ENCODE measurements around the gene KLHL17.

KLHL17 gene

DNA sequence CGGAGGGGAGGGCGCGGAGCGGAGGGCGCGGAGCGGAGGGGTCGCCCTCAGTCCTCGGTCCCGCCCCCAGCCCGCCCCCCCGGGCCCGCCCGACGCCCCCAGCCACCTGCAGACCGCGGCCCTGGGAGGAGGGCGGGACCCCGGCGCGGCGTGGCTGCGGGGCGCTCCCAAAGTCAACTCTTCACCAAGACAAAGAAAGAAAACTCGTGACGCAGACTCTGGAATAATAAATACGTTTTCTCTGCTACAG is 38.3 kb downstream of the KLHL17 start:
- no peak overlapping the region for H3K27ac ChIP-seq (ENCODE audit: low read depth, low read length, severe bottlenecking)
- H3K4me3 ChIP-seq (ENCODE audit: extremely low read depth, insufficient read depth, low read length, poor library complexity, severe bottlenecking) = peak overlapping the region; percentile 68
- no peaks in the 10 kb centered on the region for H3K36me3 ChIP-seq (ENCODE audit: control insufficient read depth, insufficient read depth, low read length)
- no peaks in the 10 kb centered on the region for H3K9me3 ChIP-seq (ENCODE audit: control insufficient read depth, low read length)
- peaks cover 17% of the 10 kb centered on the region for H3K4me1 ChIP-seq (ENCODE audit: control insufficient read depth, insufficient read depth, low read length, poor library complexity, severe bottlenecking)
- 0 to 4% methylated on average over 12 to 15 of the region's 27 CpGs for WGBS, 2 experiments (ENCODE audit: insufficient coverage in 2 of 2)

DNA sequence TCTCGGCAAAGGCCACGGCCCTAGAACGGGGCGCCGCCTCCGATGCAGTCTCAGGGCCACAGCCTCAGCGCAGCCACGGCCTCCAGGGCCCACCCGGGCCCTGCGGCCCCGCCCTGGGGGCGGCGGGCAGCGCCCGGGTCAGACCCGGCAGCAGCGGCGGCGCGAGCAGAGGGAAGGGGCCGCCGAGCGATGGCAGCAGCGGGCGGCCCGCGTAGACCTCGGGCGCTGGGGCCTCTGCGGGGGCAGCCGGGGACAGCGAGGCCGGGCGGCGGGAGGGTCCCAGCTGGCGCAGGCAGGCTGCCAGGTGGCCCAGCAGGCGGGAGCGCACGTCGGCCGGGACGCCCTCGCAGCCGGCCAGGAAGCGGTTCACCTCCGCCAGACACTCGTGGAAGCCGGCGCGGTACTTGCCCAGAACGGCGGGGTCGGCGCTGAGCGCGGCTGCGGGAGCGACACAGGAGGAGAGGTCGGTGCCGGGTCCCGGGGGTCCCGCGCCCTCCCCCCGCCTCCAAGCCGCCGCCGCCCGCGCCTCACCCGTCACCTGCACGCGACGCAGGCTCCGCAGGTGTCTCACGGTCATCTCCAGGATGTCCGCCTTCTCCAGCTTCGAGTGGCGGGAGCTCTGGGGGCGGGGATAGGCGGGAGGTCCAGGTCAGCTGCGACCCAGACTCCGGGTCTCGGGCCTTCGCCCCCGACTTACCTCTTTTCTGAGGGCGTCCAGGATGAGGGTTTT is 38.8 kb downstream of the KLHL17 start:
- WGBS, 2 experiments (ENCODE audit: insufficient coverage in 2 of 2) = 1 to 2% methylated on average over 75 to 77 of the region's 86 CpGs
- Histone ChIP-seq H3K27ac (ENCODE audit: low read depth, low read length, severe bottlenecking) (peak overlapping the region; percentile 99), H3K9me3 (ENCODE audit: control insufficient read depth, low read length) (no peaks in the 10 kb centered on the region), H3K36me3 (ENCODE audit: control insufficient read depth, insufficient read depth, low read length) (no peaks in the 10 kb centered on the region), H3K4me1 (ENCODE audit: control insufficient read depth, insufficient read depth, low read length, poor library complexity, severe bottlenecking) (peaks cover 22% of the 10 kb centered on the region), H3K4me3 (ENCODE audit: extremely low read depth, insufficient read depth, low read length, poor library complexity, severe bottlenecking) (peak overlapping the region; percentile 68)

DNA sequence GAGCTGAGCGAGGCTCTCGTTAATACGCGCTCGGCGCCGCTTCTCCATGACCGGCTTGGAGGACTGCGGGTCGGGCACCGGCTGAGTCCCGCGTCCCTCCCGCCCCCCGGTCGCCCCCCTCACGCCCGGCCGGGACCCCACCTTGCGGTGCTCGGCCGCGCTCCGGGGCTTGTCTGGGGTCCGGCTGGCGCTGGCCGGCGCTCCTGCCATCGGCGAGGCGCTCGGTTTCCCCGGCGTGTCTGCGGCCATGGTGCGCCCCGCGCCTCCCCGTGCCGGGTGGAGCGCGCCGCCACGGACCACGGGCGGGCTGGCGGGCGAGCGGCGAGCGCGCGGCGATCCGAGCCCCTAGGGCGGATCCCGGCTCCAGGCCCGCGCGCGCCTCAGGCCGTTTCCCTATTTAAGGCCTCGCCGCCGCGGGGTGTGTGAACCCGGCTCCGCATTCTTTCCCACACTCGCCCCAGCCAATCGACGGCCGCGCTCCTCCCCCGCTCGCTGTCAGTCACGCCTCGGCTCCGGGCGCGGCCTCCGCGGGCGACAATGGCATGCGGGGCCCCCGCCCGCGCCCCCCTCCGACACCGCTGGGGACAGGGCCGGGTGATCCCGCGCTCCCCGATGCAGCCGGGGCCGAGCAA is 39.5 kb downstream of the KLHL17 start, which contains the start of gene HES4:
HES4 (minus strand) TSS at position 373 of the 632 bp plus-strand sequence; CDS start at position 249, 124 bp downstream.
- peaks cover 28% of the 10 kb centered on the region for H3K4me1 ChIP-seq (ENCODE audit: control insufficient read depth, insufficient read depth, low read length, poor library complexity, severe bottlenecking)
- no peaks in the 10 kb centered on the region for H3K9me3 ChIP-seq (ENCODE audit: control insufficient read depth, low read length)
- H3K4me3 ChIP-seq (ENCODE audit: extremely low read depth, insufficient read depth, low read length, poor library complexity, severe bottlenecking) = peak within 1 kb of the TSS; percentile 68
- H3K27ac ChIP-seq (ENCODE audit: low read depth, low read length, severe bottlenecking) = peak within 1 kb of the TSS; percentile 99
- H3K36me3 ChIP-seq (ENCODE audit: control insufficient read depth, insufficient read depth, low read length) = no peaks in the 10 kb centered on the region
- WGBS, 2 experiments (ENCODE audit: insufficient coverage in 2 of 2) = 1% methylated on average over 57 to 83 of the region's 95 CpGs

DNA sequence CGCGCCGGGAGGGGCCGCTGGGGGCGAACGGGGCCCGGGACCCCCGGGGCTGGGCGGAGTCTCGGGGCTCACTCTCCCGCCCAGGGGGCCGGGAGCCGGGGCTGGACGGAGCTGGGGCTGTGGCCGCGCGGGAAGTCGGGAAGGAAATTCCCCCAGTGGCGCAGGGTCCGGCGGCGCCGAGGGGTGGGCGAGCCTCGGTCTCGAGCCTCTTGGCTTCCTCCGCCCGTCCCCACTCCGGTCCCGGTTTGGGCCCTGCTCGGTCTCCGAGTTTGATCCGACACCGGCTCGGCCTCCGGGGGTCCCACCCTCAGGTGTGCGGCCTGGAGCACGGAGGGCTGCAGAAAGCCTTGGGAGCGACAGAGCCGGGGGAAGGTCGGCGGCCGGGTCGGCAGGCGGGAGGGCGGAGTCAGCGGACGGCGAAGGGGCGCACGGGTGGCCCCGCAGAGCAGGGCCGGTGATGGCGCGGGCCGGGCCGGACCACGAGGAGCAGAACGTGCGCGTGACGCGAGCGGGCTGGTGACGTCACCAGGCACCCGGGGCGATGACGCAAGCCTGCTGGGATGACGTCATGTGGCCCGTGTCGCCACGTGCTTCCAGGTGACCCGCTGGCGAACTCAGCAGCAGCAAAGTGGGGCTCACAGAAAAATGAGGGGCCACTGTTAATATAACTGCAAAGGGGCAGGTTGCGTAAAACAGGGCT is 40.1 kb downstream of the KLHL17 start:
- Histone ChIP-seq H3K4me3 (ENCODE audit: extremely low read depth, insufficient read depth, low read length, poor library complexity, severe bottlenecking) (peak overlapping the region; percentile 68), H3K9me3 (ENCODE audit: control insufficient read depth, low read length) (no peaks in the 10 kb centered on the region), H3K36me3 (ENCODE audit: control insufficient read depth, insufficient read depth, low read length) (no peaks in the 10 kb centered on the region), H3K4me1 (ENCODE audit: control insufficient read depth, insufficient read depth, low read length, poor library complexity, severe bottlenecking) (peaks cover 35% of the 10 kb centered on the region), H3K27ac (ENCODE audit: low read depth, low read length, severe bottlenecking) (peak overlapping the region; percentile 99)
- WGBS, 2 experiments (ENCODE audit: insufficient coverage in 2 of 2) = 2% methylated on average over 68 to 70 of the region's 75 CpGs

DNA sequence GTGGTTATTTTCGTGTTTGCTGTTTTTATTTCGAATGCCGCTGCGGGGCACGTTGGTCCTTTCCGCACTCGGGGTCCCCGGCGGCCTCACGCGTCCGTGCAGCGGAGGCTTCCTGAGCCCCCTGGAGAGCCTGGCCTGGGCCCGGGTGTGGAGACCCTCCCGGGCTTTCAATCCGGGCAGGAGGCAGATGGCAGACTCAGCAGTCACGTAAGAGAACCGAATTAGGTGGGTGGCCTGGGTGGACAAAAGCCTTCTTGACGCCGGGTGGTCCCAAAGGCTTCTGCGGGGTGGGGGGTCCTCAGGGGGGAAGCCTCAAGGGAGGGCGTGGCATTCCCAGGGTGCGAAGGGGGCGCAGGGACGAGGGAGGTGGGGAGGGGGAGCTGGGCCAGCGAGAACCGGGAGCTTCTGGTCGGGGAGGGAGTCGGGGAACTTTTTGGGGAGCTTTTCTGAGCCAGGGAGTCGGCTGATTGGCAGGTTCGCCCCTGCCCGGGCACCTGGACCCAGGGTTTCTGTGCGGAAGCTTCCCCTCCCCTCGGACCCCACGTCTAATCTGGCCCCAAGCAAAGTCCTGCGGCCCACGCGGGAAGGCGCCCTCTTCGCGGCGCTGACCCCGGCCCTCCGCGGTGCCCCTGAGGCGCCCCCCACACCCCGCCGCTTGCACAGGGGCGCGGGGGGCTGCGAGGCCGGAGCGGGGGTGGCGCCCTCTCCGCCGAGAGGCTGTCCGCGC is 40.8 kb downstream of the KLHL17 start:
- peak overlapping the region; percentile 68 for H3K4me3 ChIP-seq (ENCODE audit: extremely low read depth, insufficient read depth, low read length, poor library complexity, severe bottlenecking)
- 4 to 5% methylated on average over 29 to 41 of the region's 58 CpGs for WGBS, 2 experiments (ENCODE audit: insufficient coverage in 2 of 2)
- no peaks in the 10 kb centered on the region for H3K9me3 ChIP-seq (ENCODE audit: control insufficient read depth, low read length)
- H3K36me3 ChIP-seq (ENCODE audit: control insufficient read depth, insufficient read depth, low read length) = no peaks in the 10 kb centered on the region
- H3K27ac ChIP-seq (ENCODE audit: low read depth, low read length, severe bottlenecking) = peak overlapping the region; percentile 99
- peaks cover 40% of the 10 kb centered on the region for H3K4me1 ChIP-seq (ENCODE audit: control insufficient read depth, insufficient read depth, low read length, poor library complexity, severe bottlenecking)

DNA sequence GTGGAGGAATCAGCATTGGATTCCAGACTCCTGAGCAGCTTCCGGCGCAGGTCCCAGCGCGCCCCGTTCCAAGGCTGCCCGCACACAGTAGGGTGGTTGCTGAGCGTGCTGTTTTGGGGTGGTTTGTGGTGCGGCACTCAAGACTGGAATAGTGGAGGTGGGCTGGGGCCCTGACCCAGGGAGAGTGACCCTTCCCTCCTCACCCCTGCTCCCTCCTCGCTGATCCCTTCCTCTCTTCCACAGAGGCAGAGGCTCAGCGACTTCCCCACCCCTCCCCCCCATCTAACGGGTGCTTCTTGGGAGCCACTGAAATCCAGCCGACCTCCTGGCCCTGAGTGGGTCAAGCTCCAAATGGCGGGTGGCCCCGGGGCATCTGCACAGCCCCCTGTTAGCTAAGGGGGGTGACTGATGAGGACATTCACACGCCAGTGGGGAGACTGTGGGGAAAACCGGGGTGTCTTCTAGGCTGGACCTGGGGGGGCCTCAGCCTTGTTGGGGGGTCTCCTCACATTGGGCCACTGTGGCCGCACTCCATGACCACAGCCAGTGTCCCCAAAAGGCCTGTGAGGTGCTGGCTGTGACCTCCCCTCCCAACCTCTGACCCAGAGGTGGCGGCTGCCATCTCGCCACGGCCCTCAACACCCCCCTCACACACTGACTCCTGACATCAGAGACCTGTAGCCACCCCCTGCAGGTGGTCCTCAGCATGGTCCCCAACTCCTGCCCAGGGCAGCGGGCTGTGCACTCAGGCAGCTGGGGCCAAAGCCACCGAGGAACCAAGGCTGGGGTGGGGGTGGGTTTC is 43.4 kb downstream of the KLHL17 start:
- H3K4me3 ChIP-seq (ENCODE audit: extremely low read depth, insufficient read depth, low read length, poor library complexity, severe bottlenecking) = no peak overlapping the region
- no peaks in the 10 kb centered on the region for H3K36me3 ChIP-seq (ENCODE audit: control insufficient read depth, insufficient read depth, low read length)
- H3K4me1 ChIP-seq (ENCODE audit: control insufficient read depth, insufficient read depth, low read length, poor library complexity, severe bottlenecking) = peaks cover 36% of the 10 kb centered on the region
- H3K27ac ChIP-seq (ENCODE audit: low read depth, low read length, severe bottlenecking) = no peak overlapping the region
- WGBS, 2 experiments (ENCODE audit: insufficient coverage in 2 of 2) = 79 to 92% methylated on average over 9 to 12 of the region's 22 CpGs
- H3K9me3 ChIP-seq (ENCODE audit: control insufficient read depth, low read length) = no peaks in the 10 kb centered on the region

DNA sequence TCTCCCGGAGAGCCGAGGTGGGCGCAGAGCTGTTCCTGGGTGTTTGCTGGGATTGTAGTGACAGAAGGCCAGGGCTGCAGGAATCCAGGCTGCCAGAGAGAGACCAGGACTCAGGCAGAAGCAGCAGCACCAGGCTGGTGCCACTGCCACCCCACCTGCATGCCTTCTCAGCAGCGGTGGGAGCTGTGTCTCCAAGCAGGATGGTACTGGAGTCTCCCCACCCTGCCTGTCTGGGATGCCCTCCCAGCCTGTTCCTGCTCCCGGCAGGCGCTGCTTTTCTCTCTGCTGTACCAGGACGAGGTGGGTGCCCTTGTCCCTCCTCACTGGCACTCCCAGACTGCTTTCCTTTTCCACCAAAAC is 44.0 kb downstream of the KLHL17 start:
- H3K27ac ChIP-seq (ENCODE audit: low read depth, low read length, severe bottlenecking) = no peak overlapping the region
- H3K9me3 ChIP-seq (ENCODE audit: control insufficient read depth, low read length) = no peaks in the 10 kb centered on the region
- no peak overlapping the region for H3K4me3 ChIP-seq (ENCODE audit: extremely low read depth, insufficient read depth, low read length, poor library complexity, severe bottlenecking)
- 84% methylated on average over 6 to 7 of the region's 7 CpGs for WGBS, 2 experiments (ENCODE audit: insufficient coverage in 2 of 2)
- peaks cover 36% of the 10 kb centered on the region for H3K4me1 ChIP-seq (ENCODE audit: control insufficient read depth, insufficient read depth, low read length, poor library complexity, severe bottlenecking)
- H3K36me3 ChIP-seq (ENCODE audit: control insufficient read depth, insufficient read depth, low read length) = no peaks in the 10 kb centered on the region

DNA sequence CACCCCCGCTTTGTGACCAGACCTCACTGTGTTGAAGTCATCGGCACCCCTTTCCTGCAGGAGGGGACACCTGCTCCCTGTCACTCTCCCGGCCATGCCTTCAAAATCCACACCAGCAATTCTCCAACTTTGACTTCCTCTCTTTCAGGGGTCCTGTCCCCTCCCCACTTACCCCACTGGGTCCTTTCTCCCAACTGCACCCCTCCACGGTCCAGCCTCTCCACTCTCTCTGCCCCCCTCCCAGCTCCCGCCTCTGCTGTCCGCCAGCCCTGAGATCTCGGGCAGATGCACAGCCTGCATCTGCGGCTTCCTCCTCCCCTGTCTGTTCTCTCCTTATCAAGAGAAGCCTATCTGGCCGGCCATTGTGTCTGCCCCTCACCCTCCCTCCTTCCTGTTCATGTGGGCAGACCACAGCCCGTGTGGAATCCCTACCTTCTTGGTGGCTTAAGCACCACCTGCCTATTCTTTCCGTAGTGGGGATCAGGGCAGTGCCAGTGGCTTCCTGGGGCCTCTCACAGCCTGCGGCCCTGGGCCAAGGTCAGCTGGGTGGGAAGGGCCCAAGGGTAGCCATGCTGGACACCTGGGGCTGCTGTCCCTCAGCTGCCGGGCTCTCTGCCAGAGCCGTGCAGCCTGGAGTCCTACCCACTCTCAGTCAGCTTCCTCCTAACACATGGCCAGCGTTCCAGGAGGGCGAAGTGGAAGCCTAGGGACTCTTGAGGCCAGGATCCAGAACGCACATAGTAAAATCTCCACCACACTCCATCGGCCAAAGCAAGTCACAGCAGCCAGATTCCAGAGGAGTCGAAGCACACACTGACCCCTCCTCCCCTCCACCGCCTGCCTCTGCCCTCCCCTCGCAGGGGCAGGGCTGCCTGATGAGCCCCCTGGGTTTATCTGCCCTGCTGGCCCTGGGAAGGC is 44.7 kb downstream of the KLHL17 start:
- peak overlapping the region; percentile 5 for H3K4me3 ChIP-seq (ENCODE audit: extremely low read depth, insufficient read depth, low read length, poor library complexity, severe bottlenecking)
- H3K36me3 ChIP-seq (ENCODE audit: control insufficient read depth, insufficient read depth, low read length) = no peaks in the 10 kb centered on the region
- peak overlapping the region; percentile 83 for H3K27ac ChIP-seq (ENCODE audit: low read depth, low read length, severe bottlenecking)
- peaks cover 36% of the 10 kb centered on the region for H3K4me1 ChIP-seq (ENCODE audit: control insufficient read depth, insufficient read depth, low read length, poor library complexity, severe bottlenecking)
- 45 to 53% methylated on average over 13 to 18 of the region's 21 CpGs for WGBS, 2 experiments (ENCODE audit: insufficient coverage in 2 of 2)
- no peaks in the 10 kb centered on the region for H3K9me3 ChIP-seq (ENCODE audit: control insufficient read depth, low read length)

DNA sequence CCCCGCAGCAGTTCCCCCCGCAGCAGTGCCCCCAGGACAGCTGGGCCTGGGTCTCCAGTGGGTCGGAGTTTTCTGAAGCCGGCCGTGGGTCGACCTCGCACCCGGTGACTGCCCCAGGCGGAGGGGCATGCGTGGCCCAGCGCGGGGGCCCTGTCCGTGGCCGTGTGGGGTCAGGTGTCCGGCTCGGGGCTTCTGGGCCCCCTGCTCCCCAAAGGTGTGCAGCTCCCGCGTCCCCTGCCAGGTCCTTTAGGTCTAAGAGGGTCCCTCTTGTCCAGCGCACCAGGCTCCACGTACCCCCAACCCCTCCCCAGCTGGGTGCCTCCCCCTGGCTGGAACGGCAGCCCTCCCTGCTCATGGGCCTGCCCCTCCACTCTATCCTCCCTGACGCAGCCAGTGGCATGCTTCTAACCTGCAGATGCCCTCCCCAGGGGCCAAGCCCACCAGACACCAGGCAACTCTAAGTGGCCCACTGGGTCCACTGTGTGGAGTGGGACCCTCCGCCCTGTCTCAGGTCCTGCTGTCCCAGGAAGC is 45.5 kb downstream of the KLHL17 start:
- Histone ChIP-seq H3K9me3 (ENCODE audit: control insufficient read depth, low read length) (no peaks in the 10 kb centered on the region), H3K36me3 (ENCODE audit: control insufficient read depth, insufficient read depth, low read length) (no peaks in the 10 kb centered on the region), H3K4me1 (ENCODE audit: control insufficient read depth, insufficient read depth, low read length, poor library complexity, severe bottlenecking) (peaks cover 36% of the 10 kb centered on the region), H3K4me3 (ENCODE audit: extremely low read depth, insufficient read depth, low read length, poor library complexity, severe bottlenecking) (no peak overlapping the region), H3K27ac (ENCODE audit: low read depth, low read length, severe bottlenecking) (peak overlapping the region; percentile 83)
- WGBS, 2 experiments (ENCODE audit: insufficient coverage in 2 of 2) = 79 to 81% methylated on average over 21 of the region's 23 CpGs

Data from mesodermal cell (in vitro differentiated cells).